Activated CD8-positive, alpha-beta memory T cell treated with anti-CD3 and anti-CD28 coated beads, Interleukin-2, amount 50 U/mL, for 1 hour (primary cell): ENCODE measurements around the gene C1orf21.
"Not testable (repeated sequence)": the region's sequence is repeated elsewhere in the genome, so short reads cannot be mapped to it uniquely, and the experiment has no call there.

Experiments
- DNase-seq: peaks from one replicate; pipeline ENCODE4 v3.0.0-alpha.2; 2020; ENCODE audit errors: extremely low read depth

C1orf21 gene

DNA sequence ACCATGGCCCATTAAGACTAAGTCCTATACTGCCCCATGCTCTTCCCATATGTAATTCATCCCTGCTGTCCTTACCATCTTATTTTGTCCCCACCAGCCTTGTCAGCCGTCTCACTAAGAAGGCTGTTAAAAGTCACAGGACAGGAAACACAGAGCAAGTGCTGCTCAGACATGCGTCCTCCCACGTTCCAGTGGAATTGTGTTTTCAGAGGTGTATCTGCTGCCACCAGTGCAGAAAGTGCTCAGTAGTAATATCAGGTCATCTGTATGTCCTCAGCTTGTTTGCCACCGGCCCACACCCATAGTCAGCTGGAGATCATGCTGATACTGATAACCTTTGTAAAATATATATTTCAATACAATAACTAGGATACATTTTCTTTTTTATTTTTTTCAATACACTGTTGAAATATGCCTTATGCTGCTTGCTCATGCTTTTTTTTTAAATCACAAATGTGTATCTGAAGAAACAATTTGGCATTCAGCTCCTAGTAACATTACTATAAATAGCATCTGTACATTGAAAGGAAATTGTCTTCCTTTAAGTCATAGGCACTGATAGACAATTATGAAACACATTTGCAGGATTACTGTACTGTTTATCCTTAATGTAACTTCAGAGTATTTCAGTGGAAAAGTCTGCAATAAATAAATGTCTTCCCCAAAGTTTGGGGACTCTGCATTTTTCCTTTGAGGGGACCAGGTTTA lies 211.0 kb downstream of the C1orf21 start:
- no peak for DNase-seq

DNA sequence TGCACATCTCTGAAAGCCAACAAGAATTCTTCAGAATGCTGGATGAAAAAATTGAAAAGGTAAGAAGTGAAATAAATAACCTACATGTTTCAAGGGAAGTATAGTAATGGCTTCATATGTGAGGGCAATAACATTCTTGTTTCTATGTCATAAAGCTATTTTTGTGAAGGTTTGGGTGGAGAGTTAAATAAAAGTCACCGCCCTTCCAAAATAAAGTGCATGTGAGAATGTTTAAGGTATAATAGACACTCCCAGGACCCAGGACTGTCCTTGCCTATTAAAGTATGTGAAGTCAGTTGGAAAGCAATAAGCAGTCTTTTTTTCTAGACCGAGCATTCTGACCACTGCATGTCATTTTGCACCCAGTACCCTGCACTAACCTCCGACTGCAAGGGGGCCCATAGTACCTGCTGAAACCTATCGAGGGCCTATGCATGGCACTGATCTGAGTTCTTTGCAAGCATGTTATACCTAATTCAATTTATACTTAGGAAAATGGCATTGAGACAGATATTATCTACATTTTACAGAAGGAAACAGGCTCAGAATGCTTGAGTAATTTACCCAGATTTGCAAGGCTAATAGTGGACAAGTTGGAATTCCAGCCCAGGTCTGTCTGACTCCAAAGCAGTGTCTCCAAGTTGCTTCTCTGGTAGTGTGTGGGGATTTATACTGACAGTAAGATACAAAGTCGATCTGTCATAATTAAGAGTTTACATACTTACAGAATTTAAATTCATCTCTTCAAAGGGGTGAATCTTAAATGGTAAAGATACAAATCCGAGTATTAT lies 211.8 kb downstream of the C1orf21 start:
- DNase-seq = no peak

DNA sequence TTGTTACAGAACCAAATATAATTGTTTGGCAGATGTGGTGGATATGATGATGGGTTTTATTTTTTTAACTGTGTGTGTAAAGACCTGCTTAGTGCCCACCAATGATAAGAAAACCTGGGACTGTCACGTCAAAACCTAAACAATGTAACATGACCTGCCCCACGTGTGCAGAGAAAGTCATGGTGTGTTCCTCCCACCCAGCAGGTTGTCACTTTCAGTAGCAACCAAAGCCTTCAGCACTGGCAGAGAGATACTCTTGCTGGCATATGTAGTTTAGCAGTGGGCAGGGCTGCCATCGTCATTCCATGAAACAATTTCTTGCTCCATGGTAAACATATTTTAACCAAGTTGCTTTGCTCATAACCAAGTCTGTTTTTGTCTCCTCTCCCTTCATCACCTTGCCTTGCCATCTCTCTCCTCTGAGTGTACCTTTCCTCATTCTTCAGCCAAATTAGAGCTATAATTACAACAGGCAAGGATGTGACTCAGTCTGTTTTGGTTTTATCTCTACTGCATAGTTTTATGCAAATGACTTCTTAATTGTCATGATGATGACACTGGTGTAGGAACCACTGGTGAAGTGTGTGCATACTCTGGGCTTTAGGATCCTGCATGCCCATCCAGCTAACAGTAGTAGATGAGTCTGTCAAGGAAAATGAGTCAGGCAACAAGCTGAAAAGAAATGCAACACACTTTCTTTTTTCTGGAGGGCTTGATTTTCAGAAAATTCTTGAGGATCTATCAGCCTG lies 217.5 kb downstream of the C1orf21 start:
- no peak for DNase-seq

DNA sequence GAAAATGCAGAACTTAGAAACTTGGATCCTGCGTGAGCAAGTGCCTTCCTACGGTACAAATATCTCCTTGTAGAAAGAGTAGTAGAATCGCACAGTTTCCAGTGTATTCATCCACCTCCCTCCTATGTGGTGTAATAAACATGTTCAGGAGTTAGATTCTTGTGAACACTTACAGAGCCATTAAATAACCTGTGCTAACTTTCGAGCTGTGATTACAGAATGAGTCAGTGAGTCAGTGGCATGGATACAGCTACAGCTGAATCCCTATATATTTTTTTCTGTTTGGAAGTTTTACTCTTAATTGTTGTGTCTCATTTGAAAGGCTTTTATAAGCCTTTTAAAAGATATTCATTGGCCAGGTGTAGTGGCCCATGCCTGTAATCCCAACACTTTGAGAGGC lies 219.1 kb downstream of the C1orf21 start:
- DNase-seq = no peak

DNA sequence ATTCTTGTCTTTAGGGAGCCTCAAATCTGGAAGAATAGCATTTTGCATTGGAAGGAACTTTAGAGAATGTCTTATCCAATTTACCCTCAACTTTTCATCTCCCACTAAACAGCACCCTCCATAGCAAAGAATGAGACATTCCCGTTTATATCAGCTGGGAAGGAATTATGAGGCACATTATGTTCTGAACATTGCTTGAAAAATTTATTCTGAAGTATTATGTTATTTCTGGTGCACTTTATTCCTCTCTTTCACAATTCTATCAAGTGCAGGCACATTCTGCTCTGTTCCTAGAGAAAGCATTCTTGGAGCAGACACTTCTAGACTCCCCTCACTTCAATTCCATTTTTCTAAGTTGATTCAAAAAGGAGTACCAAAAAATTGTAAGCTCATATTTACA lies 220.0 kb downstream of the C1orf21 start:
- no peak for DNase-seq

DNA sequence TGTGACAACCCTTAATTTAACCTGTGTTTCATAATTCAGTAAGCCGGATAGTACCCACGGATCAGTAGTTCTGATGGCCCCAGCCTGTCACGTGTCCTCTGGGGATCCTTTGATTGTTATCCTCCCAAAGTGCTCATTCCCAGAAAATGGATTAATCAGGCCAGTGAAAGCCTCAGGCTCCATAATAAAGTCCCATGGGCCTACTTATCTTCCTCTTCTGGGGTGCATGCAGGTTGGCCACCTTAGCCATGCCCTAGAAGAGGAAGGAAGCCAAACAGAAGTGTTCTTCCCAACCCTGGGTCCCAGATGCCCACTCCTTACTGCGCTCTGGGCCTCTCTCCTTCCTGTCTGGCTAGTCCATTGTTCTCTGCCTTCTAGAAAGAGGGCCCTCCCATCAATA lies 221.8 kb downstream of the C1orf21 start:
- no peak for DNase-seq

DNA sequence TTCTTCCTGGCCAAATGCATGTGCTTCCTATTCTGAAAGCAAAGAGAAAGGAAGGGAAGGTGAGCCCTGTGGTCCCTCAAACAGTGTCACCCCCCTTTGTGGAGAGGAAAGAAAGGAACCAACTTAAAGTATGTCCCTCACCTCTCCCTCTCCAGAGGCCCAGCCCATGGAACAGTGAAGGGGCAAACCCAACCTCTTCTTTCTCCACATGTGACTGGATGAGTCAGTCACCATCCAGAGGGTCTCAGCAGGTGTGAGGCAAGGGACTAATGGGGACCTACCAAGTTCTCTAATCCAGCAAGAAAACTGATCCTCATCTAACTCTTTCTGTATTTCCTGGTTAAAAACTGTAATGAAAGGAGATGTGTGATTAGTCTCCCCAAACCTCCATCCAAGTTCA lies 222.2 kb downstream of the C1orf21 start:
- no peak for DNase-seq

DNA sequence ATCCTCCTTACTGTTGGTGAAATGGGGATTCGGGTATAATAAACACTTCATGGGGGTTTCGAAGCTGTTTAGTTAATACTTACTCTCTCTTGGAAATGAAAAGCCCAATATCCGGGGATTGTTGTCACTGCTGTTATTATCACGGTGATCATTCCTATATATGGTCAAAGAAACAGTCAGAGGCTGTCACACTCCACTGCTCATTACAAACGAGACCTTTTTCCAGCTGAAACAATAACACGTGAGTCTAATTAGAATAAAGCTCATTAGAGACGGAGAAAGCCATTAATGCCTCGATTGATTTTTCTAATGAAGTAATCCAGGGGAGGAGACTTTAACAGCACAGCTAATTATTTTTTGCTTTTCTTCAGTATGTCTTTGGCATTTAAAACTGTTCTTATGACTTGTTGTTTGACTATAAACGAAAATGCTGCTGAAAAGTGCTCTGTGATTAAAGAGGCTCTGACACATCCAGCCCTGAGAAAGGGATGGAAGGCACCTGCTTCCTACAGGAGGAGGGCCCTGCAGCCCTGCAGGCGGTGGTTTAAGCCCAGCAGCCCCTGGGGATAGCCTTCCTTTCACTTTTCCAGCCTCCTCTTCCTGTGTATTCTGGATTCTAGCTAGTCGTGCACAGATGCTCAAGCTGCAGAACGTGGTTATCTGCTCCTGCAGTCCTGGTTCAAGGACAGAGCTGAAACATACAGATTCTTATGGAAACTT lies 224.2 kb downstream of the C1orf21 start:
- no peak for DNase-seq

DNA sequence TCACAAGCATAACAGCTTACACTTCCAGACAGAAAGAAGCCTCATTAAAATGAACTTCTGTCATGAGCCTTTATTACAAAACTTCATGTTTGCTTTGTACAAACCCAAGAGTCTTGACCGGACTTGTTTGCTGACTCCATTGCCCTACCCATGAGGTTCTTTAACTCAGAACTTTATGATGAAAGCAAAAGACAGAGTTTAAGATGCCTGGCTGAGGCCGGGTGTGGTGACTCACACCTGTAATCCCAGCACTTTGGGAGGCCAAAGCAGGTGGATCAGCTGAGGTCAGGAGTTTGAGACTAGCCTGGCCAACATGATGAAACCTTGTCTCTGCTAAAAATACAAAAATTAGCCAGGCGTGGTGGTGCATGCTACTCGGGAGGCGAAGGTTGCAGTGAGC lies 225.4 kb downstream of the C1orf21 start:
- not testable (repeated sequence) for DNase-seq

DNA sequence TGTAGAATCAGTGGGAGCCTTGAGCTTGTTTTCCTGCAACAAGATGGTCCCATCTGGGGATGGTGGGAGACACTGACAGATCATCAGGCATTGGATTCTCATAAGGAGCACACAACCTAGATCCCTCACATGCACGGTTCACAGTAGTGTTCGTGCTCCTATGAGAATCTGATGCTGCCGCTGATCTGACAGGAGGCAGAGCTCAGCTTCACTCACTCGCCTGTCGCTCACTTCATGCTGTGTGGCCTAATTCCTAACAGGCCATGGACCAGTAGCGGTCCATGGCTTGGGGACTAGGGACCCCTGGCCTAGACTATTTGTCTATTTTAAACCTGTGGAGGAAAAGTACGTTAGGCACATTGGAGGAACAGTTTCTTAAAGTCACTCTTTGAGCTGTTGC lies 227.8 kb downstream of the C1orf21 start:
- DNase-seq = no peak

DNA sequence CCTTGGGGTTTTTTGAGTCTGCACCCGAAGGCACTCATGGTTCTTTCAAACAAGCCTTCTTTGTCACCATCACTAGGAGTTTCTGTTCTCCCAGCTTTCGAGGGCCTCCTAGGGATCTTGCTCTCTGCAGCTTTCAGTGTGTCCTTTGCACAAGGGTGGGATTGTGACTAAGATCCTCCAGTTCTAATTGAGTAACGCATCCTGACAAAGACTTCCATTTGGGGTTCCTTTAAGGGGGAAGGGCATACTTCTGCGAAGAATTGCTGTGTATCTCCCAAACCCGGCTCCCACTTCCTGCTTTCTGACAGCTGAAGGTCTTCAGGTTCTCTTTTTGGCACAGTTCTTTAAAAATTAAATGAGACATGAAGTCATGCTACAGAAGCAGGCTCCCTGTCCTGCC lies 228.5 kb downstream of the C1orf21 start:
- no peak for DNase-seq

DNA sequence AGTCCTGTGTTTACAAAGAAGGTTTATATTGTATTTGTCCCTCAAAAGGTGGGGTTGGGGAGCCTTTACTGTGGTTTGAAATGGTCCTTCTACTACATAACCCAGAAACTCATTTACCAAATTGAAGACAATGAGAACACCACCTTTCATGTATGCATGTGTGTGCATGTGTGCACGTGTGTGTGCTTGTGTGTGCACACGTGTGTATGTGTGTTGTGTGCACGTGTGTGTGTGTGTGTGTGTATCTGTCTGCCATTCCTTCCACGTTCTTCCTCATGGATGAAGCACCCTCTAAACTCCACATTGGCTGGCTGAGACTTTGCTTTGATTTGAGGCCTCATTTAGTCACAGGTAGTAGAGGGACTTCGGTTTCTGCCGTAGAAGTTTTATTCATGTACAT lies 229.7 kb downstream of the C1orf21 start:
- no peak for DNase-seq

DNA sequence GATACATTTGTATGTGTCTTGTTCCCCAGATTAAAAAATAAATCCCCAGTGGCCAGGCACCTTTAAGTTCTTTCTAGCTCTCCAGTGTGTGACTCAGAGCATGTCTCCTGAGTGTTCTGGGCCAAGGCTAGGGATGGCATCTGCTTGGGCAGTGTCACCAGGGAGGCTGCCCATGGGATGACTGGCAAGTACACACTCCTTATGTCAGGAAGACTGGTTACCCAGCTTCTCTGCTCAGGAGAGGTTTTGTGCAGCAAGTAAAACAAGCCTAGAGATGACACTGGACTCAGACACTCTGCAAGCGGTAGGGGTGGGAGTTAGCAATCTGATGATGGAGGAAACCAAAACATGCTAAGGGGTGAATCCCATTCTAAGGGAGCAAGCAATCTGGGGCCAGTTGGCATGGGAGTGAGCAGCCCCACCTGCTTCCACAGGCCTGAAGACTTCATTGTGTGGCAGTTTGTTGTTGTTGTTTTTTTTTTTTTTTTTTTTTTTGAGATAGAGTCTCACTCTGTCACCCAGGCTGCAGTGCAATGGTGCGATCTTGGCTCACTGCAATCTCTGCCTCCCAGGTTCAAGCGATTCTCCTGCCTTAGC lies 230.7 kb downstream of the C1orf21 start:
- DNase-seq = no peak

DNA sequence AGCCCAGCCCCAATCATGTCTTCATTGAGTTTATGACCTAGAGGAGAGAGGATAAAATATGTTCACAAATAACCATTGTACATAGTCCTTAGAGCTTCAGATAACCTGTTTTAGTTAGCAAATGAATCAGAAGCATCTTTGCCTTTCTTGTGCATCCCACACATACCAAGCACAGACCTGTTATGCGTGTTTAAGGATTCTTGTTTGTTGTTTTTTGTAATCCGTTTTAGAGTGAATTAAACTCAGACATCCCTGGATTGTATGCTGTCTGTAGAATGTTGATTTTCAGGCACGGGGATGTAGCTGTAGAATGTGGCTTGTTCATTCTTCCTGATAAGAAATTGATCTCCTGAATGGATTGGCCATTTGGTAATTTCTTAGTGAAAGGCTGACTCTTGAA lies 232.0 kb downstream of the C1orf21 start:
- no peak for DNase-seq

DNA sequence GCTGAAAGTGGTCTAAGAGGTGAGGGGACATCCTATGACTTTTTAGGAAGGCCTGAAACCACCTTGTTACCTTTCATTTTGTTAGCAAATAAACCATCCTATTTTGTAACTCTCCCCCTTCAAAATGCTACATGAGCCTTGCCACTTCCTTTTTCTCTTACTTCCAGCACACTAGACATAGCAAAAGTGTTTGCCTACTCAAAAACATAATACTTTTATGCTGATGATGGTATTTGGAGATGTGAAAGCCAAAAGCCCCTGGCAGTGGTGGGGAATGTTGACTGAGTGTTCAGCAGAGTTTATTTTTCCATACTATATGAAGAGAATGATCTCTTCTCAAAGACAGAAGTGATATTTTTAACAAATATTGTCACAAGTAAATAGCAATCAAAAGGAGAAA lies 233.6 kb downstream of the C1orf21 start:
- no peak for DNase-seq

DNA sequence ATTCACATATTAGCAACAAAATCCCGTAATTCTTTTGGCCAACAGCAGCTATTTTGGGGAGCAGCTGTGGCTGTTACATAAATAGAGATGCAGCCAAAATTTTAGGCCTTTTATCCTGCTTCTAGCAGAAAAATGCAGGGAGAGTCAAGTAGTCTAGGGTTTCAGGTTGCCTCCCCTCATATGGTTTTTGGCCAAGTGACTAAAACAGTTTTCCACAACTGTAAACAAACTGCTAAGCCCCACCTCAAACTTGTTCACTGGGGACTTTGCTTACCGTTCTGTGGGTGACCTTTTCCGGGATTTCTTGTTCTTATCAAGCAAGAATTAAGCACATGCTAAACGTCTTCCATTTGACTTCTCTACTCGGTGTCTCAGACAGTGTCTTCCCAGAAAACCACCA lies 234.4 kb downstream of the C1orf21 start:
- DNase-seq = no peak

DNA sequence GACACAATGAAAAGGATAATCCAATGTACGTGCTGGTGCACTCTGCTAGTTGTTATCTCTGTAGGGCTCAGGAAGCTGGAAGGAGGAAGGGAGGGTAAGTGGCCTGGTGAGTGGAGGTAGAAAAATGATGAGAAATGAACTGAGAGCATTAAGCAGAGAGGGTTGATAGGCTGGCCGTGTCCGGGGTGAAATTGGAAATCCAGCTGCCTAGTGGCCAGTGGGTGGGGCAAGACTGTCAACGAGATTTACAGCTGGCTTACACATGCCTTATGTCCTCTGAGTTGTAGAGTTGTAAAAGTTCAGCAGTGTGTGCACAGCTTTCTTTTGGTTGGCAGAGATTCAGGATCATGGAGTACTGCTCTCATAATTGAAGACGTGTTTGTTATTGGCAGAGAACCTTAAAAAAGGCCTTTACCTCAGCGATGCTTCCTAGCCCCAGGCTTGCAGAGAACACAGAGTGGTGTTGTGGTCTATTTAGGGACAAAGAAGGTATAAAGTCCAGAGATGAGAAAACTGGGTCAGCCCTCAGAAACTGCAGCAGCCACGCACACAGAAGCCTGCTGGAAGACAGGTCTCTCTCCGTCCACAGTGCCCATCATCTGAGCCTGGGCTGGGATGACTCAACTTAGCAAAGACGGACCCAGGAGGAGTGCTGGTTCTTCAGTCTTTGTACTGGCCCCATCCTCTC lies 235.5 kb downstream of the C1orf21 start:
- no peak for DNase-seq

DNA sequence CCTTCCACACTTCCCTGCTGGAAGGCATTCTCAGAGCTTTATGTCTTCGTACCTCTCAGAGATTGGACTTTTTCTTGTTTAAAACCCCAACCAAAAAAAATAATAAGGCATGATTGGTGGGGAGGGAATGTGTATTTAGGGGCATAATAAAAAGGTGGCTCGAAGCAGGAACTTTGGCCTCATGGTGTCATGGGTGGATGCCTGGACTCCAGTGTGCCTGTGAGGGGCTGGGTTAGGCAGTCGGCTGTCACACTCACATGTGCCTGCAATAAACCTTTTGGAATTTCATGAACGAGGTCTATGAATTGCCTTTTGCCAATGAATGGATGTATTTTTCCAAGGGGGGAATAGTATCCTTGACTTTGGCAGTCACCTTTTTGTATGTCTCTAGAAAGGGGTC lies 236.6 kb downstream of the C1orf21 start:
- DNase-seq = no peak

DNA sequence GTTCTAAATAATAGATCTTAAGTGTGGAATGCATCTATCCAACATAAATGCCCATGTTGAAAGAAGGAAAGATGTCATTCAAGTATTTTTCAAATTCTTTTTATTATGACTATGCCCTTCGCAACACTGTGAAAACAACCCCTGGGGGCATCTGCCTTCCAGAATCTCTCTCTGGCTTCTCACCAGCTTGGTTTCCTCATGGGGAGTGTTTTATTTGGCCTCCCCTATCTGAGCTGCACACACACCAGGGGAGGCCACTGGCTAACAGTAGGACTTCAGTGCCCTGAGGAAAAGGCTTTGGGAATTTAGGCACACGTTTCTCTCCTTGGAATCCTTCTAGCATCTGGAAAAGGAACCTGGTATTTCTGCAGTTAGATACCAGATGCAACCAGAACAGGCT lies 237.2 kb downstream of the C1orf21 start:
- DNase-seq = no peak

DNA sequence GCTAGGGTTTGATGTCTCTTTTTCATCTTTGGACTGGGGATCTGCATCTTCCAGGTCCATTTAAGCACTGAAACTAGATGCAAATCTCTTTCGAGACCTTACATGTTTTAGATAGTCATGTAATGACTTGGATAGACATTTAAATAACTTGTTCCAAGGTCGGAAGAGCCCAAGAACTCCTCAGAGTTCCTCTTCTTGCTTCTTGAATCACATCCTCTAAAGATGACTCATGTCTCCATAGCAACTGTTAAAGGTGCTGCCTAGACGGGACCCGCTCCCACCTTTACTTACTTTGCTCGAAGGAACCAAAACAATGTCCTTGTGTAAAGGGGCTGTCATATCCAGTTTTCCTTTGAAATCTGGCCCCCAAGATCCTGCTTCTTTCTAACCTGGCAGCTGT lies 237.8 kb downstream of the C1orf21 start:
- no peak for DNase-seq

DNA sequence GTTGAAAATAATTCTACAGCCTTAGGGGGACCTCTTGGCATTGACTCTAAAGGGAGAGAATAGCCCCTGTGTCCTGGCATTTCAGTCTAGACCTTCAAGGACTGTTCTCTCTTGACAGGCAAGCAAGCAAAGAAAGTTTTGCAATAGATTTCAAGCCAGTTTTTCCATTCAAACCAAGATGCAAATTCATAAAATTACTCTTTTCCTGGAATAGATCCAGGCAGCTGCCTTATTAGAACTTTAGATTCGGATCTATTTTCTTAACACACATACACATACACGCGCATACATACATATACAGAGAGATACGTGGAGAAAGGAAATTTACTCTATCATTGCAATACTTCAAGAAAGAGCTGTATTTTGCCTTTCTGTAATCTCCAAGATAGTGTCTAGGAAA lies 238.4 kb downstream of the C1orf21 start:
- no peak for DNase-seq
